KMS-11 (cell line): ENCODE results near the gene PSORS1C1.

Source experiments
- H2AFZ ChIP-seq: fragments of 200-600 bp; sonication (generic); 2 replicates; pipeline ENCODE4 v1.6.1; 2016; ENCODE audit warnings: antibody characterized with exemption, mixed run types, low read depth
- H3K27ac ChIP-seq: fragments of 200-600 bp; sonication (generic); 2 replicates; pipeline ENCODE4 v1.6.1; 2016; ENCODE audit warnings: mild to moderate bottlenecking, mixed run types
- H3K27me3 ChIP-seq: fragments of 200-600 bp; sonication (generic); 2 replicates; pipeline ENCODE4 v1.6.1; 2017; ENCODE audit warnings: mild to moderate bottlenecking, low read depth, mixed run types, moderate library complexity; ENCODE audit not compliant: insufficient read depth
- H3K36me3 ChIP-seq: fragments of 200-600 bp; sonication (generic); 2 replicates; pipeline ENCODE4 v1.6.1; 2017; ENCODE audit warnings: mild to moderate bottlenecking, mixed run types; ENCODE audit not compliant: insufficient read depth
- H3K4me1 ChIP-seq: fragments of 200-600 bp; sonication (generic); 2 replicates; pipeline ENCODE4 v1.6.1; 2016; ENCODE audit warnings: mild to moderate bottlenecking, low read depth, mixed run types; ENCODE audit not compliant: poor library complexity, severe bottlenecking
- H3K4me2 ChIP-seq: fragments of 200-600 bp; sonication (generic); 2 replicates; pipeline ENCODE4 v1.7.0; 2016; ENCODE audit warnings: mild to moderate bottlenecking, mixed run types
- H3K4me3 ChIP-seq: fragments of 200-600 bp; sonication (generic); IDR thresholded peaks from 2 replicates; pipeline ENCODE4 v1.6.1; 2017; ENCODE audit warnings: low read depth, low read length, mixed read lengths; ENCODE audit not compliant: insufficient read depth
- H3K79me2 ChIP-seq: fragments of 200-600 bp; sonication (generic); 2 replicates; pipeline ENCODE4 v1.6.1; 2016; ENCODE audit warnings: low read depth, mixed run types; ENCODE audit not compliant: insufficient read depth
- H3K9ac ChIP-seq: fragments of 200-600 bp; sonication (generic); 2 replicates; pipeline ENCODE4 v1.6.1; 2016; ENCODE audit warnings: mild to moderate bottlenecking, mixed run types
- H4K20me1 ChIP-seq: fragments of 200-600 bp; sonication (generic); 2 replicates; pipeline ENCODE4 v1.6.1; 2016; ENCODE audit warnings: mild to moderate bottlenecking, mixed run types; ENCODE audit not compliant: insufficient read depth
- CTCF ChIP-seq: fragments of 200-600 bp; sonication (generic); conservative IDR thresholded peaks from 2 replicates; pipeline ENCODE4 v1.6.1; 2017; ENCODE audit warnings: low read depth, mild to moderate bottlenecking, antibody characterized with exemption, low read length, moderate library complexity, mixed read lengths

PSORS1C1 gene

GRCh38 chr6:31157513-31158139, 43.0 kb downstream of the PSORS1C1 start, which contains the start of gene CCHCR1:
TSS of gene CCHCR1 (minus strand) at chr6:31157802. CDS start at chr6:31157600, 202 bp downstream.
- Histone ChIP-seq H3K4me1 (peaks cover 25% of the 10 kb centered on the region), H3K4me3 (no peak within 1 kb of the TSS), H4K20me1 (no peaks in the 10 kb centered on the region), H2AFZ (peak within 1 kb of the TSS; percentile 70), H3K9ac (peak within 1 kb of the TSS; percentile 30; the same call in 1 of the 2 replicates), H3K79me2 (peaks cover 4% of the 10 kb centered on the region; the same call in 1 of the 2 replicates), H3K27ac (no peak within 1 kb of the TSS), H3K36me3 (no peaks in the 10 kb centered on the region), H3K27me3 (no peaks in the 10 kb centered on the region), H3K4me2 (peak within 1 kb of the TSS; percentile 87; the same call in 1 of the 2 replicates)
- TF ChIP-seq CTCF, result no peak

- no peak within 1 kb of the TSS for H3K4me3 ChIP-seq
- H3K36me3 ChIP-seq, result no peaks in the 10 kb centered on the region
- H3K27me3 ChIP-seq, result no peaks in the 10 kb centered on the region
- no peaks in the 10 kb centered on the region for H4K20me1 ChIP-seq
- peaks cover 4% of the 10 kb centered on the region; the same call in 1 of the 2 replicates for H3K79me2 ChIP-seq
- peaks cover 31% of the 10 kb centered on the region for H3K4me1 ChIP-seq
- peak within 1 kb of the TSS; percentile 70 for H2AFZ ChIP-seq
- H3K9ac ChIP-seq, result peak within 1 kb of the TSS; percentile 30; the same call in 1 of the 2 replicates
- no peak for TF ChIP-seq CTCF
- peak within 1 kb of the TSS; percentile 87 for H3K4me2 ChIP-seq
- no peak within 1 kb of the TSS for H3K27ac ChIP-seq
These were observed 43.7 kb downstream of the PSORS1C1 start, which contains the start of gene TCF19 for GRCh38 chr6:31158140-31158862. TSS of gene TCF19 (plus strand) at chr6:31158589. CDS start at chr6:31159470, 881 bp downstream.

GRCh38 chr6:31158863-31159855, 44.6 kb downstream of the PSORS1C1 start:
- H3K36me3 ChIP-seq, result no peaks in the 10 kb centered on the region
- peak overlapping the region; percentile 70 for H2AFZ ChIP-seq
- no peak overlapping the region for H3K27ac ChIP-seq
- TF ChIP-seq CTCF, result no peak
- peaks cover 40% of the 10 kb centered on the region for H3K4me1 ChIP-seq
- no peaks in the 10 kb centered on the region for H3K27me3 ChIP-seq
- no peaks in the 10 kb centered on the region for H4K20me1 ChIP-seq
- peaks cover 4% of the 10 kb centered on the region; the same call in 1 of the 2 replicates for H3K79me2 ChIP-seq
- H3K9ac ChIP-seq, result peak overlapping the region; percentile 30; the same call in 1 of the 2 replicates
- no peak overlapping the region for H3K4me3 ChIP-seq
- peak overlapping the region; percentile 87 for H3K4me2 ChIP-seq
